Measurements from ENCODE around the gene NPRL2. TPM values are rescaled to one million over a fixed set of nuclear protein-coding genes. Genes with fewer than 3 reads are reported as not detected.

Gene NPRL2
- total RNA-seq, 2 experiments from 2014 or later, result 27.9 to 52.5 TPM

GRCh38 chr3:50339485-50340146 lies 11.0 kb downstream of the NPRL2 start:
- Histone ChIP-seq H3K36me3 (ENCODE audit: insufficient read depth, low read length) (peaks cover 17% of the 10 kb centered on the region), H3K27ac (ENCODE audit: low read depth, low read length, poor library complexity, severe bottlenecking) (no peak overlapping the region), H3K4me1 (ENCODE audit: insufficient read depth, low read length, poor library complexity, severe bottlenecking) (peaks cover 47% of the 10 kb centered on the region), H4K20me1 (ENCODE audit: insufficient read depth, low read length) (no peaks in the 10 kb centered on the region; the same call in 1 of the 2 replicates), H3K4me3 (ENCODE audit: low read depth, low read length, poor library complexity, severe bottlenecking) (peak overlapping the region; percentile 90), H3K9me3 (ENCODE audit: low read length) (no peaks in the 10 kb centered on the region), H3K4me2 (ENCODE audit: low read length) (peak overlapping the region; percentile 83; the same call in 1 of the 2 replicates), H3K79me2 (ENCODE audit: insufficient read depth, low read depth, low read length) (peaks cover 30% of the 10 kb centered on the region), H2AFZ (ENCODE audit: low read length) (peak overlapping the region; percentile 70; the same call in 1 of the 2 replicates), H3K9me2 (ENCODE audit: insufficient read depth, low read length) (no peaks in the 10 kb centered on the region)
- TF ChIP-seq EZH2phosphoT487 (IDR thresholded peaks at IDR 0.05; ENCODE audit: borderline replicate concordance, low read depth, low read length) (no peak), CTCF (conservative IDR thresholded peaks at IDR 0.05; ENCODE audit: low read length) (no peak)
- DNase-seq (ENCODE audit: low spot score), result no peak
- POLR2A ChIA-PET, result interaction anchor here (0.6 to 1.7 kb wide), 3 partner anchors 11 to 531 kb away, joined by 3 to 9 read pairs (median 3); partner anchors contain the start of genes CYB561D2 and NPRL2
- CTCF ChIA-PET (ENCODE audit: unreplicated experiment), result no interaction called here
- BruUV-seq (replicated peaks), result no TSS peak
- intact Hi-C loops (cut with micrococcal nuclease; ENCODE audit: unreplicated experiment), result loop anchor here (5.0 kb wide), 2 partner anchors 42 to 102 kb away; partner anchors contain the start of genes GNAI2, HYAL3 and NAA80

- TF ChIP-seq CTCF (conservative IDR thresholded peaks at IDR 0.05; ENCODE audit: low read length) (no peak), EZH2phosphoT487 (IDR thresholded peaks at IDR 0.05; ENCODE audit: borderline replicate concordance, low read depth, low read length) (no peak)
- ChIA-PET POLR2A (interaction anchor here (0.5 to 3.2 kb wide), 6 partner anchors 11 to 1204 kb away, joined by 3 to 28 read pairs (median 8); partner anchors contain the start of genes CYB561D2, GNAI2, IFRD2 and NPRL2), CTCF (ENCODE audit: unreplicated experiment) (interaction anchor here (1.1 kb wide), 1 partner anchor 12 kb away, joined by 5 read pairs; the partner anchor contains the start of genes CYB561D2 and NPRL2)
- Histone ChIP-seq H2AFZ (ENCODE audit: low read length) (peak overlapping the region; percentile 22; the same call in 1 of the 2 replicates), H4K20me1 (ENCODE audit: insufficient read depth, low read length) (peaks cover 3% of the 10 kb centered on the region), H3K9me3 (ENCODE audit: low read length) (no peaks in the 10 kb centered on the region), H3K36me3 (ENCODE audit: insufficient read depth, low read length) (peaks cover 23% of the 10 kb centered on the region), H3K4me3 (ENCODE audit: low read depth, low read length, poor library complexity, severe bottlenecking) (peak overlapping the region; percentile 90), H3K4me1 (ENCODE audit: insufficient read depth, low read length, poor library complexity, severe bottlenecking) (peaks cover 54% of the 10 kb centered on the region), H3K9me2 (ENCODE audit: insufficient read depth, low read length) (no peaks in the 10 kb centered on the region), H3K4me2 (ENCODE audit: low read length) (peak overlapping the region; percentile 83), H3K79me2 (ENCODE audit: insufficient read depth, low read depth, low read length) (peaks cover 36% of the 10 kb centered on the region), H3K27ac (ENCODE audit: low read depth, low read length, poor library complexity, severe bottlenecking) (peak overlapping the region; percentile 86)
- intact Hi-C loops (cut with micrococcal nuclease; ENCODE audit: unreplicated experiment), result loop anchor here (5.0 kb wide), 2 partner anchors 42 to 102 kb away; partner anchors contain the start of genes GNAI2, HYAL3 and NAA80
- DNase-seq (ENCODE audit: low spot score), result peak; percentile 44
- no TSS peak for BruUV-seq (replicated peaks)
Measured at GRCh38 chr3:50338965-50339364, 11.6 kb downstream of the NPRL2 start.
